Stimulated activated effector memory CD8-positive, alpha-beta T cell treated with anti-CD3 and anti-CD28 coated beads, Interleukin-12 subunit alpha, Interleukin-12 subunit beta, amount 100 ng/mL, for 72 hours (primary cell): ENCODE data around the gene NRSN1.

Experiments
- ATAC-seq: fragments of 150-1000 bp; cut with Tn5 transposase; 2 replicates; pipeline ENCODE4 v1.10.0; 2021
- DNase-seq, 2 donors: peaks; one replicate each; pipeline ENCODE4 v3.0.0; 2021 to 2022; ENCODE audit warnings: low spot score in 2 of 2
- H3K27ac Mint-ChIP-seq: one replicate; pipeline ENCODE4 v1.8.0; 2022; ENCODE audit warnings: mild to moderate bottlenecking, mixed read lengths
- H3K36me3 Mint-ChIP-seq: one replicate; pipeline ENCODE4 v1.8.0; 2022; ENCODE audit warnings: mild to moderate bottlenecking, mixed read lengths
- H3K4me1 Mint-ChIP-seq: one replicate; pipeline ENCODE4 v1.8.0; 2022; ENCODE audit warnings: mixed read lengths
- H3K4me3 Mint-ChIP-seq: one replicate; pipeline ENCODE4 v1.8.0; 2022; ENCODE audit warnings: mild to moderate bottlenecking, mixed read lengths
- H3K9me3 Mint-ChIP-seq: one replicate; pipeline ENCODE4 v1.8.0; 2022; ENCODE audit warnings: mixed read lengths

NRSN1 gene, protein sequence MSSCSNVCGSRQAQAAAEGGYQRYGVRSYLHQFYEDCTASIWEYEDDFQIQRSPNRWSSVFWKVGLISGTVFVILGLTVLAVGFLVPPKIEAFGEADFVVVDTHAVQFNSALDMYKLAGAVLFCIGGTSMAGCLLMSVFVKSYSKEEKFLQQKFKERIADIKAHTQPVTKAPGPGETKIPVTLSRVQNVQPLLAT

DNA sequence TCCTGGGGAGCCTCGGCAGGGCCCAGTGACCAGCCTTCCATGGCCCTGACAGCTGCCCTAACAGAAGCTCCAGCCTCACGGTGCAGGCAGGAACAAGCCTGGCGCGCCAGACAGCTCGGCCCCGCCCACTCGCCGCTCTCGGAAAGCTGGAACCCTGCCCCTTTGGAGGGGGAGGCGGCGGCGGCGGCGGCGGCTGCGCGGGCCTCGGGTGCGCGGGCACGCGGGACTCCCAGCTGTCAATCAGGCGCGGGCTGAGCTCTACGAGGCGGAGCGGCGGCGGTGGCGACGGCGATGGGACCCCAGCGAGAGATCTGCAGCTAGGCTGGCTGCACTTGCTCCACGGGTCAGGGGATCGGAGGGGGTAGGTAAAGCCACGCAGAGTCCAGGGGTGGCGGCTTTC lies at the start of gene NRSN1:
Gene NRSN1, plus strand, starts transcription at position 236 of the 400 bp plus-strand sequence. CDS start 8,113 bp downstream, outside the sequence.
- ATAC-seq (no peak), DNase-seq (no peak)
- Mint-ChIP-seq H3K4me1 (no peaks in the 10 kb centered on the region), H3K4me3 (no peak within 1 kb of the TSS), H3K9me3 (peaks cover 8% of the 10 kb centered on the region), H3K36me3 (no peaks in the 10 kb centered on the region), H3K27ac (no peak within 1 kb of the TSS)

DNA sequence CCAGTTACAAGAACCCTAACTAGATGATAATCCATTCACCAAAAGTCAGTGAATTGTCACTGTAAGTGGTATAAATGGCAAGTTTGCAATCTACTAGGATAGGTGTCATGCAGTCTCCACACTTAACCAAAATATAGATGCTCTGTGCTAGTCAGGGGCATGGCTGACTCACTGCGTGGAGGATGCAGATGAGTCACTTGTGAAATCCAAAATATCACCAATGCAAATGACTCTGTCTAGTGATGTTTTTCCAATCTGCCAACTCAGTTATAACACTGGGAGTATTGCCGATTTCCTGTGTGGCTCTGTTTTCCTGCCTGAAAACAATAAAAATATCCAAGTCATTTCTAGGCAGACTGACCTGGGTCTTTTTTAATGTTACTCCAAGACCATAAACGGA lies 47.8 kb upstream of the NRSN1 start:
- Mint-ChIP-seq H3K4me1 (no peaks in the 10 kb centered on the region), H3K36me3 (no peaks in the 10 kb centered on the region), H3K27ac (no peak overlapping the region), H3K4me3 (no peak overlapping the region), H3K9me3 (peaks cover 6% of the 10 kb centered on the region)
- no peak for ATAC-seq
- no peak for DNase-seq

DNA sequence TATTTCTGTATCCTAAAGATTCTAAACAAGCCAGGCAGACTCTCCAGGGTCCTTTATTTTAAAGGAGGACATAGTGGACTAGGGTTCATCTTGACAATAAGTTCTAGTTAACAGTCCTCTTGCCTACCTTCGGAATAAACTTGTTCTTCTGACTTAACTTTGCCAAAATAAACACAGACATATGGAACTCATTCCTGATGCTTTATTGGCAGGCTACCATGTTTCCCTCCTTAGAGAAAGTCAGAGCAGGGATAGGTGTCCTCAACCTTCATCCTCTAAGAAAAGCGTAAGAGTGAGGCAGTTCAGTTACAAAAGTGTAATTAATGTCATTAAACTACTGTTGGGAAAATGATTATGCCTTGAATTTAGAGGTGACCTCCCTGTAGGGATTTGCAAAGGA lies 46.9 kb upstream of the NRSN1 start:
- DNase-seq (no peak), ATAC-seq (no peak)
- peaks cover 6% of the 10 kb centered on the region for H3K9me3 Mint-ChIP-seq
- H3K36me3 Mint-ChIP-seq, result no peaks in the 10 kb centered on the region
- no peaks in the 10 kb centered on the region for H3K4me1 Mint-ChIP-seq
- no peak overlapping the region for H3K27ac Mint-ChIP-seq
- no peak overlapping the region for H3K4me3 Mint-ChIP-seq

DNA sequence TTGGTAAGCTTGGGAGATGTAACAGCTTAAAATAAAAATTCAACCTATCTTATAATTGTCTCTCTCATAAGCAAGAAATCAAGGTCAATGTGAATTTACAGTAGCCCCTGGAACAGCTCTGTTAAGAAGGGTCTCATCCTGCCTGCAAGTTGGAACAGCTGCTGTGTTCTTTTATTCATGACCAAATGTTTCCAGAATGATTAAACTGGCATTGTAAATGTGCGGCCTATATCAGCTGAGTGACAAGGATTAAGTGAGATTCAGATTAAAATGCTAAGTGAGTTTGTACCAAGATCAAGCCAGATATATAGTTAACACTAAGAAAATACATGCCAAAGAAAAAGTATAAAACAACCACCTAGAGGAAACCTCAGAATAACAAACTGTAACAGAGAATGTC lies 45.3 kb upstream of the NRSN1 start:
- no peak overlapping the region for H3K27ac Mint-ChIP-seq
- no peak for DNase-seq
- no peak overlapping the region for H3K4me3 Mint-ChIP-seq
- no peak for ATAC-seq
- no peaks in the 10 kb centered on the region for H3K36me3 Mint-ChIP-seq
- H3K4me1 Mint-ChIP-seq, result no peaks in the 10 kb centered on the region
- H3K9me3 Mint-ChIP-seq, result peaks cover 6% of the 10 kb centered on the region

DNA sequence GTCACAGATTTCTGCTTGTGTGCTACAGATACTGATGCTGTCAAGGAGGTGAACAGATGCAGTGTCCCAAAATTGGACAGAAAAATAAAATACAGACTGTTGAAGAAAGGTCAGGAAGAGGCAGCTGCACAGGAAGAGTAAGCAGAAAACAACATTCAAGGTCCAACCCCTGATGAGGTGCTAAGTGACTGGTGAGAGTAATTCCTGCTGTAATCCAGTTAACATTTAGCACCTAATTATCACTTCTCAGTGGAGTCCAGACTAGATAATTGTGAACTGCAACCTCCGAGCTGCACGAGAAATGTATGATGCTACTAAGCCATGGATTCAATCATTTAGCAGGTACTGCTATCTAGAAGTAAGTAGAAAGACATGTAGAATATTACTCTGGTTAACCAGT lies 36.3 kb upstream of the NRSN1 start:
- no peak overlapping the region for H3K4me3 Mint-ChIP-seq
- no peaks in the 10 kb centered on the region for H3K36me3 Mint-ChIP-seq
- no peak for DNase-seq
- no peak overlapping the region for H3K27ac Mint-ChIP-seq
- H3K4me1 Mint-ChIP-seq, result no peaks in the 10 kb centered on the region
- no peak for ATAC-seq
- H3K9me3 Mint-ChIP-seq, result peaks cover 3% of the 10 kb centered on the region

DNA sequence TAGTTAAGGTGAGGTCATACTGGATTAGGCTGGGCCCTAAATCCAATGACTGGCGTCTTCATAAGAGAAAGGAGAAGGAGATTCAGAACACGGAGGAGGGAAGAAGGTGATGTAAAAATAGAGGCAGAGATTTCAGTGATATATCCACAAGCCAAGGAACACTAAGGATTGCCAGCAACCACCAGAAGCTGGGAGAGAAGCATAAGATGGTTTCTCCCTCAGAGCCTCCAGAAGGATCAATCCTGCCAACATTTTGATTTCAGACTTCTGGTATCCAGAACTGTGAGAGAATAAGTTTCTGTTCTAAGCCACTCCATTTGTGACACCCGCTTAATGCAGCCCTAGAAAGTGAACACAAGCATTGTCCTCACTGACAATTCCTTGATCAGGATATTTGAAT lies 33.6 kb upstream of the NRSN1 start:
- Mint-ChIP-seq H3K4me3 (no peak overlapping the region), H3K36me3 (no peaks in the 10 kb centered on the region), H3K4me1 (no peaks in the 10 kb centered on the region), H3K27ac (no peak overlapping the region), H3K9me3 (peaks cover 3% of the 10 kb centered on the region)
- no peak for DNase-seq
- ATAC-seq, result no peak

DNA sequence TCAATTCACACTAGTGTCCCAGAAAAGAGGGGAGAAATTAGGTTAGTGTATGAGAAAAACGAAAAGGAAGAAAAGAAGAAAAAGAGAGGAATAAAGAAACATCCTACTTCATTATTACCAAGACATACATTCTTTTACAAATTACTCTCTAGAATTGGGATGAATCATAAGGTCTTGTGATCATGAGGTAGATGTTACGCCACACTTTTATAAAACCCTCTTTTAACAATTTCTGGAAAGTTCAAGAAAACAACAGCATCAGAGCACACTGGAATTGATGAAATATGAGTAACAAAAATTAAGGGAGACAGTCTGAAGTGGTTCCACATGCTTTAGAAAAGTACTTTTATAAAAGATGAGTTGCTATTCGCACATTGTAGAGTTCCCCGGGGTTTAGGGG lies 32.6 kb upstream of the NRSN1 start:
- peaks cover 3% of the 10 kb centered on the region for H3K9me3 Mint-ChIP-seq
- no peak overlapping the region for H3K4me3 Mint-ChIP-seq
- no peak overlapping the region for H3K27ac Mint-ChIP-seq
- ATAC-seq, result no peak
- no peak for DNase-seq
- H3K36me3 Mint-ChIP-seq, result no peaks in the 10 kb centered on the region
- H3K4me1 Mint-ChIP-seq, result no peaks in the 10 kb centered on the region

DNA sequence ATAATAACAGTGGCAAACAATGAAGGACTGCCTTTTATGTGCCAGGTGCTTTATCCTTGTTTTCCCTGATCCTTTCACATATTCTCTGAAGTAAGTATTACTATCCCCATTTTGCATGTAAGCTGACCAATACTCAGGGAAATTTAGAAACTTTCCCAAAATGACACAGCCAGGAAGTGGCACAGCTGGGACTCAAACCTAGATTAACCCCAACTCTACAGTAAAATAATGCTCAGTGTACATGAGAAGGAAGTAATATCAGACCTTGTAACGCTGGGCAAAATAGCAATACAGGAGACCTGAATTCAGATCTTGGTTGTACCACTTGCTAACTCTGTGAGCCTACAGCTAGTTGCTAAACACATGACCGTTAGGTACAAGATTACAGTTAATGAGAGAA lies 26.8 kb upstream of the NRSN1 start:
- H3K36me3 Mint-ChIP-seq, result no peaks in the 10 kb centered on the region
- no peak for DNase-seq

DNA sequence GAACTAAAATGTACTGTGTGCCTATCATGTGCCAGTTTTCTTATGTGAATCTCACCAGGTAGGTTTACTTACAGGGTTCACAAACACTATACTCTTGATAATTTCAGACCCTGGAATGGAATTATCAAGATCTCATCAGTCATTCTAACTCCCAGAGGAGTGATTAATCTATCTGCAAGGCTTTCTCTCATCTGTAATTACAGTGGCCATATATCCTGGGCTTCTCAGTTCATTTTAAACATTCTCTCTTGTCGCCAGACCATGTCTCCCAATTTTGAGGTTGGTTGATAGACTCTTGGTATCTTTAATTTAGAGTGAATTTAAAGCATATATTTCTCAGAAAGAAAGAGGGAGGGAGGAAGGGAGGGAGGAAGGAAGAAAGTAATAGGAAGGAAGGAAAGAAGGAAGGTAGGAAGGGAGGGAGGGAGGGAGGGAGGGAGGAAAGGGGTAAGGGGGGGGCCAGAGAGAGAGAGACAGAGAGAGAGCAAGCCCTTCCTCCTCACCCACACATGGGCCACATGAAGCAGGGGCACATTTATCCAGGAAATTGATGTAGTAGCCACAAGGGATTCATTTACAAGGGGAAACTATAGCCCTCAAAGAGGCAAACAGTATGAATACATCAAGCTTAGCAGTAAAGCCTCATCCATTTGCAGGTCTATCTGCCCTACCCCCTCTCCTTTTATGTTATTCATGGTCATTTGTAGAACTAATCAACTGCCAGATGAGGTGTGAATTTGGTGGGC lies 25.8 kb upstream of the NRSN1 start:
- no peak for ATAC-seq
- Mint-ChIP-seq H3K27ac (no peak overlapping the region), H3K4me3 (no peak overlapping the region), H3K9me3 (no peaks in the 10 kb centered on the region), H3K4me1 (no peaks in the 10 kb centered on the region), H3K36me3 (no peaks in the 10 kb centered on the region)
- DNase-seq, result no peak

More for the DNA sequence above, 26.8 kb upstream of the NRSN1 start:
- H3K9me3 Mint-ChIP-seq, result no peaks in the 10 kb centered on the region
- H3K4me1 Mint-ChIP-seq, result no peaks in the 10 kb centered on the region
- no peak overlapping the region for H3K27ac Mint-ChIP-seq
- H3K4me3 Mint-ChIP-seq, result no peak overlapping the region
- ATAC-seq, result no peak

DNA sequence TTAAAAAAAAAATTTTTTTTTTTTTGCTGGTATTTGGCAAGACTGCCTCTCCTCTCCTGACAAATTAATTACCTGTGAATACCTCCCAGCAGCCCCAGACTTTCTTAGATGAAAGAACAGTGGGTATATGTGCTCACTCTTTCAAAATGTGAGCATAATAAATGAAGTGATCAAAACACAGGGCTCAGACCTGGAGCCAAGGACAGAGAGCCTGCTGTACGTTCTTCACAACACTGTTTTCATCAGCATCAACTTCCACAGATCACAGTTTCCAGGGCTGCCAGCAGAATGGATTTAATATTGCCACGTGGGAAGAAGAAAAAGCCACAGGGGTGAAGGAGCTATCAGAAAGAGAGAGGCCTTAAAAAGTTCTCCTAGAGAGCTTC lies 25.3 kb upstream of the NRSN1 start:
- no peak overlapping the region for H3K27ac Mint-ChIP-seq
- ATAC-seq, result no peak
- DNase-seq, result no peak
- H3K9me3 Mint-ChIP-seq, result no peaks in the 10 kb centered on the region
- no peaks in the 10 kb centered on the region for H3K4me1 Mint-ChIP-seq
- no peaks in the 10 kb centered on the region for H3K36me3 Mint-ChIP-seq
- no peak overlapping the region for H3K4me3 Mint-ChIP-seq

DNA sequence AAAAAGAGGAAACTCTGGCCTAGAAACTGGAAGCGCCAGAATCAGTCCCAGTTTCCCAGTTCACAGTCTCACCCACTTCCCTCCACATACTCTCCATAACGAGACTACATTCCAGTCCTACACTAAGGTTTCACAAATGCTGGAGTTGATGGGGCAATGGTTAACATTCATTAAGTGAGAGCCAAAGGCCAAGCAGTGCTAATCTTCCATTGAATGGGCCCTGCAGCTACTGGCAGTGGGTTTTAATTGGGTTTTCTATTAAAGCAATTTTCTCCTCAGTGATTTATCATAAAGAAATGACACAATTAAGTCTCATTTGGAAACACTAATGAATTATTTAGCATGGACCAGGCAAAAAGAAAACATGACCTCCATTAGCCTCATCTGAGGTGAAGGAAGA lies 20.8 kb upstream of the NRSN1 start:
- H3K4me3 Mint-ChIP-seq, result no peak overlapping the region
- DNase-seq (no peak), ATAC-seq (no peak)
- no peak overlapping the region for H3K27ac Mint-ChIP-seq
- no peaks in the 10 kb centered on the region for H3K9me3 Mint-ChIP-seq
- H3K36me3 Mint-ChIP-seq, result no peaks in the 10 kb centered on the region
- no peaks in the 10 kb centered on the region for H3K4me1 Mint-ChIP-seq

DNA sequence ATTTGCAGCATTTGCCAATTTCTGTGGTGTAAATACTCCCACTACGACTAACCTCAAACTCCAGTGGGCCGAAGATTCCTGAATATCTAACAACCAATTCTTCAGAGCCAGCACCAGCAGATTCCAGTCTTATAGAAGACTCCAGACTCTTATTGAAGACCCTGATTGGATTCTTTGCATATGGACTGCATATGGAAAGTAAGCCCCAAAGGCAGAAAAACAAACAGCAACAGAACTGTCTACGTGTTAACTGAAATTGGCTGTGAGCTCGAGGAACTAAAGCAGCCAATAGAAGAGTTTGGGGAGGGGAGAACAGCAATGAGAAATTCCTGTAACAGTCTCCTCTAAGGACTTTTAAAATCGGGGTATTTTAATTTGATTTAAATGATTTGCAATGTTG lies 19.7 kb upstream of the NRSN1 start:
- H3K9me3 Mint-ChIP-seq, result no peaks in the 10 kb centered on the region
- H3K36me3 Mint-ChIP-seq, result no peaks in the 10 kb centered on the region
- no peak for DNase-seq
- H3K27ac Mint-ChIP-seq, result no peak overlapping the region
- no peak for ATAC-seq
- H3K4me3 Mint-ChIP-seq, result no peak overlapping the region
- no peaks in the 10 kb centered on the region for H3K4me1 Mint-ChIP-seq

DNA sequence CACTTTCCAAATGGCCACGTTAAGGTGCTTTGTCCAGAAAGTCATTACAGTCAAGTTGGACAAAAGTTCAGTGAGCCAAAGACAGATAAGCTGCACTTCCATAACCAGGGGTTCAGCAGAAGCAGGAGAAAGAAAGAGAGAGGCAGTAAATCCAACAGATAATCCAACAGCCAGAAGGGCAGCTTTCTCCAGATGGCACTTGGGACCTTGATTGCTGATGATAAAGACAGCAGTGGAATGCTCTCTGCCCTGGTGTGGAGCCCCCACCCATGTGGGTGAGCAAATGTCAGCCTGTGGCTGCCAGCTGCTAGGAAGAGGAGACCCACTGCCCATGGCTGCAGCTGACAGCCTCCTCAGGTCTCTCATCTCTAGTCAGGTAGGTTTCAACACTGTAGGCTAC lies 18.7 kb upstream of the NRSN1 start:
- ATAC-seq, result no peak
- H3K36me3 Mint-ChIP-seq, result no peaks in the 10 kb centered on the region
- H3K4me1 Mint-ChIP-seq, result no peaks in the 10 kb centered on the region
- H3K4me3 Mint-ChIP-seq, result no peak overlapping the region
- no peak overlapping the region for H3K27ac Mint-ChIP-seq
- H3K9me3 Mint-ChIP-seq, result no peaks in the 10 kb centered on the region
- DNase-seq, result no peak

DNA sequence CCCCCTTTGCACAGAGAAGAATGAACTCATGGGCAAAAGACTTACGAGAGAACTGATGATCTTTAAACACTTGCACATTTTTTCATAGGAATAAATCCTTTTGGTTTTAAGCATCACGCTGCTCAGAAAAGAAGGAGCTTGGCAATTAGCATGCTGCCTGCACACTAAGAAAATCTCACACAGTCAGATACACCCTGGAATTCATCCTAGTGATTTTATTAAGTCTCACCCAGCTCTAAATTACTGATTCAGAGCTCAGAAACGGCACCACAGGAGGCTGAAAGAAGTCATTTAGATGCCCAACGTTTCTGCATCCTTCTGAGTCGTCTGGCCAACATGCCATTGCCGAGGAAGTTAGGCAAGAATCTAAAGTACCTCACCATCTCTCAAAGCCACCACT lies 18.0 kb upstream of the NRSN1 start:
- Mint-ChIP-seq H3K4me1 (no peaks in the 10 kb centered on the region), H3K36me3 (no peaks in the 10 kb centered on the region), H3K27ac (no peak overlapping the region), H3K9me3 (no peaks in the 10 kb centered on the region), H3K4me3 (no peak overlapping the region)
- ATAC-seq, result no peak
- no peak for DNase-seq

DNA sequence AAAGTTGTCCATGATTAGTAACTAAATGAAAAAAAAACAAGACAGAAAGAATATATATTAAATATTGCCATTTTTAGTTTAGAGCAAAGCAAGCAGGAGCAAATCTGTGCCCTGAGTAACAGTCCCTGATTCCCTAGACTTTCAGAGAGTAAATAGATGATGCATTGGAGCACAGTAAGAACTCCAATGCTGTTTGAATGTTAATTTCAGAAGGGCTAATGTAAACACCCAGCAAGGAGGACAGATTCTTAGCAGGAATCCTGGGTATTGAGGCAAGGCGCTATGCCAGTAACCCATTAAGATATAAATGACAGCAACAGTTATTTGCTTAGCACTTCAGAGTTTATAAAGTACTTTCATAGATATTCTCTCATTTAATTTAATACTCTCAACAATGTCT lies 15.6 kb upstream of the NRSN1 start:
- ATAC-seq (no peak), DNase-seq (no peak)
- Mint-ChIP-seq H3K36me3 (no peaks in the 10 kb centered on the region), H3K4me3 (no peak overlapping the region), H3K4me1 (no peaks in the 10 kb centered on the region), H3K27ac (no peak overlapping the region), H3K9me3 (no peaks in the 10 kb centered on the region)

DNA sequence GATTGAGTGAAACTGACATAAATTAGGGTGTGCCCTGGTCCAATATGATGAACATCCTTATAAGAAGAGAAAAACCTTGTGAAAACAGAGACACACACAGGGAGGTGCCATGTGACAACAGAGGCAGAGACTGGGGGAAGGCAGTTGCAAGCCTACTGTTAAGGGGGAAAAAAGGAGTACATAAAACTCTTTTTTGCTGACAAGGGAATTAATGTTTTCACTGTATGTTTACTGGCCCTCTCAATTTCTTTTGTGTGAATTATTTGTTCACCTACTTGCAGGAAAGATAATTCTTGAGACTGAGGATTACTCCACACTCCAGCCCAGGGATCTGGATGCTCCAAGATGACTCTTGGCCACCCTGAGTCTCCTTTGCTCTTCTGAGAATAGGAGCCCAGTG lies 12.1 kb upstream of the NRSN1 start:
- ATAC-seq (no peak), DNase-seq (no peak)
- Mint-ChIP-seq H3K27ac (no peak overlapping the region), H3K36me3 (no peaks in the 10 kb centered on the region), H3K4me3 (no peak overlapping the region), H3K4me1 (no peaks in the 10 kb centered on the region), H3K9me3 (no peaks in the 10 kb centered on the region)
